ENCODE measurements around the gene SHROOM2.
A peak's percentile ranks its signal among the peaks of the same experiment; 100 is the strongest.

The SHROOM2 gene

GRCh38 chrX:9995855-9996339 is 209.7 kb downstream of the SHROOM2 start:
- POLR2A ChIA-PET, result no interaction called here
- TF ChIP-seq ZBTB48 (tag by site-specific recombination; IDR thresholded peaks at IDR 0.05) (no peak), ZNF138 (tag by site-specific recombination; IDR thresholded peaks at IDR 0.05; ENCODE audit: borderline replicate concordance) (no peak), REPIN1 (tag by site-specific recombination; IDR thresholded peaks at IDR 0.05; ENCODE audit: low read depth) (no peak), SETDB1 (IDR thresholded peaks at IDR 0.05; ENCODE audit: insufficient read length, low read length) (peak; percentile 92)
- TF ChIP-seq, protein P1, sequence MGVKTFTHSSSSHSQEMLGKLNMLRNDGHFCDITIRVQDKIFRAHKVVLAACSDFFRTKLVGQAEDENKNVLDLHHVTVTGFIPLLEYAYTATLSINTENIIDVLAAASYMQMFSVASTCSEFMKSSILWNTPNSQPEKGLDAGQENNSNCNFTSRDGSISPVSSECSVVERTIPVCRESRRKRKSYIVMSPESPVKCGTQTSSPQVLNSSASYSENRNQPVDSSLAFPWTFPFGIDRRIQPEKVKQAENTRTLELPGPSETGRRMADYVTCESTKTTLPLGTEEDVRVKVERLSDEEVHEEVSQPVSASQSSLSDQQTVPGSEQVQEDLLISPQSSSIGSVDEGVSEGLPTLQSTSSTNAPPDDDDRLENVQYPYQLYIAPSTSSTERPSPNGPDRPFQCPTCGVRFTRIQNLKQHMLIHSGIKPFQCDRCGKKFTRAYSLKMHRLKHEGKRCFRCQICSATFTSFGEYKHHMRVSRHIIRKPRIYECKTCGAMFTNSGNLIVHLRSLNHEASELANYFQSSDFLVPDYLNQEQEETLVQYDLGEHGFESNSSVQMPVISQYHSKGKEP (tag by site-specific recombination; IDR thresholded peaks at IDR 0.05), result no peak
- CTCF ChIA-PET, result interaction anchor here (0.6 to 2.4 kb wide), 9 partner anchors 9 to 1270 kb away, joined by 3 to 29 read pairs (median 3); no protein-coding TSS in a partner anchor
- H3K4me3 ChIP-seq (ENCODE audit: low read depth, low read length), result no peak overlapping the region
- no peaks in the 10 kb centered on the region for H3K4me1 ChIP-seq (ENCODE audit: control insufficient read depth, insufficient read depth, low read length)
- no peak overlapping the region for H3K27ac ChIP-seq (ENCODE audit: extremely low read depth, low read depth, low read length)
- no peaks in the 10 kb centered on the region for H3K9me3 ChIP-seq (ENCODE audit: control insufficient read depth, insufficient read depth, low read depth, low read length)
- H3K36me3 ChIP-seq (ENCODE audit: control insufficient read depth in 2 of 2, insufficient read depth in 1 of 2, low read length in 2 of 2), result no peaks in the 10 kb centered on the region

DNA sequence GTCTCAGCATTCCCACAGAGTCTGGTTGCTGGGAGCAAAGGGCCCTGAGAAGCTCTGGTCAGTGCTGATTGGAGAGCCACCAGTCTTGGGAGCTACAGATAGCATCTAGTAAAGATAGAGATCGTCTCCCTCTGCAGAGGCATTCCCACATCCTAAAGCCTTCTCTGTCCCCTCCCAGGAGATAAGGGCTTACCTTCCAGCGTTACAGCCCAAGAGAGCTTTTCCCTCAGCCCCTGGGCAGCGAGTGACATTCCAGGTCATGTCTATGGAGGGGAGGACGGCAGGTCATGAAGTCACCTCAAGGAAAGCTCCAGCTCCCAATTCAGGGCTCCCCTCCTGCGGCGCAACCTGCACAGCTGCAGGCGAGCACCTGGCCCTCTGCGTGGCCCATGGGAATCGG is 210.8 kb downstream of the SHROOM2 start:
- CTCF ChIA-PET, result interaction anchor here (0.7 to 2.4 kb wide), 3 partner anchors 116 to 122 kb away, joined by 4 to 29 read pairs (median 7); no protein-coding TSS in a partner anchor
- TF ChIP-seq ZNF768 (tag by site-specific recombination; IDR thresholded peaks at IDR 0.05), result no peak
- TF ChIP-seq ZBTB20 (tag by site-specific recombination; IDR thresholded peaks at IDR 0.05), result no peak
- no peak for TF ChIP-seq ZNF214 (tag by site-specific recombination; IDR thresholded peaks at IDR 0.05; ENCODE audit: borderline replicate concordance)
- TF ChIP-seq PRDM1 (tag by site-specific recombination; IDR thresholded peaks at IDR 0.05), result no peak
- TF ChIP-seq ZNF175 (tag by site-specific recombination; IDR thresholded peaks at IDR 0.05), result no peak
- TF ChIP-seq ZNF274 (IDR thresholded peaks at IDR 0.05; ENCODE audit: low read length), result no peak
- TF ChIP-seq ZNF274 (tag by site-specific recombination; IDR thresholded peaks at IDR 0.05; ENCODE audit: borderline replicate concordance), result no peak
- no peak for TF ChIP-seq PRDM4 (tag by site-specific recombination; IDR thresholded peaks at IDR 0.05)
- no peak for TF ChIP-seq ZNF658 (tag by site-specific recombination; IDR thresholded peaks at IDR 0.05)
- TF ChIP-seq ZNF23 (tag by site-specific recombination; IDR thresholded peaks at IDR 0.05; ENCODE audit: borderline replicate concordance), result no peak
- TF ChIP-seq ZSCAN30 (tag by site-specific recombination; IDR thresholded peaks at IDR 0.05), result no peak
- Histone ChIP-seq H3K9me3 (ENCODE audit: control insufficient read depth, insufficient read depth, low read depth, low read length) (no peaks in the 10 kb centered on the region), H3K4me3 (ENCODE audit: low read depth, low read length) (no peak overlapping the region), H3K4me1 (ENCODE audit: control insufficient read depth, insufficient read depth, low read length) (no peaks in the 10 kb centered on the region), H3K36me3 (ENCODE audit: control insufficient read depth in 2 of 2, insufficient read depth in 1 of 2, low read length in 2 of 2) (no peaks in the 10 kb centered on the region), H3K27ac (ENCODE audit: extremely low read depth, low read depth, low read length) (no peak overlapping the region)
- POLR2A ChIA-PET, result no interaction called here

DNA sequence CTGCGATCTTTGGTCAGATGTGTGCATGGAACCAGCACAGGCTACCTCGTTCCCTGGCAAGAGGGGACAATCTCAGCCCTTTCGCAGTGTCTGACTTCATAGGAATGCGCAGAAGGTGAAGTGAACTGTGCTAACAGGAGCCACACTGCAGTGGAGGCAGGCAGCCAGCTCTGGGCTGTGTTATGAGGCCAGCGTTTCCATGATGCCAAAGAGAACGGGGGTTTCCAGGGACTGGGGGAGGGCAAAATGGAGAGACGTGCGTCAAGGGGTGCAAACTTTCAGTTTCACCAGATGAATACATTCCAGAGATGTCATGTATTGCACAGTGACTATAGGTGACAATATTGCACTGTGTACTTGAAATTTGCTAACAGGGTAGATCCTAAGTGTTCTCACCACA is 211.3 kb downstream of the SHROOM2 start:
- ChIA-PET CTCF (interaction anchor here (0.7 to 1.3 kb wide), 2 partner anchors 116 to 123 kb away, joined by 4 to 7 read pairs; no protein-coding TSS in a partner anchor), POLR2A (no interaction called here)
- Histone ChIP-seq H3K4me3 (ENCODE audit: low read depth, low read length) (no peak overlapping the region), H3K27ac (ENCODE audit: extremely low read depth, low read depth, low read length) (no peak overlapping the region), H3K36me3 (ENCODE audit: control insufficient read depth in 2 of 2, insufficient read depth in 1 of 2, low read length in 2 of 2) (no peaks in the 10 kb centered on the region), H3K4me1 (ENCODE audit: control insufficient read depth, insufficient read depth, low read length) (no peaks in the 10 kb centered on the region), H3K9me3 (ENCODE audit: control insufficient read depth, insufficient read depth, low read depth, low read length) (no peaks in the 10 kb centered on the region)
- no peak for TF ChIP-seq HOXA7 (CRISPR knock-in tag; IDR thresholded peaks at IDR 0.05; ENCODE audit: borderline replicate concordance)
- TF ChIP-seq, protein P2, sequence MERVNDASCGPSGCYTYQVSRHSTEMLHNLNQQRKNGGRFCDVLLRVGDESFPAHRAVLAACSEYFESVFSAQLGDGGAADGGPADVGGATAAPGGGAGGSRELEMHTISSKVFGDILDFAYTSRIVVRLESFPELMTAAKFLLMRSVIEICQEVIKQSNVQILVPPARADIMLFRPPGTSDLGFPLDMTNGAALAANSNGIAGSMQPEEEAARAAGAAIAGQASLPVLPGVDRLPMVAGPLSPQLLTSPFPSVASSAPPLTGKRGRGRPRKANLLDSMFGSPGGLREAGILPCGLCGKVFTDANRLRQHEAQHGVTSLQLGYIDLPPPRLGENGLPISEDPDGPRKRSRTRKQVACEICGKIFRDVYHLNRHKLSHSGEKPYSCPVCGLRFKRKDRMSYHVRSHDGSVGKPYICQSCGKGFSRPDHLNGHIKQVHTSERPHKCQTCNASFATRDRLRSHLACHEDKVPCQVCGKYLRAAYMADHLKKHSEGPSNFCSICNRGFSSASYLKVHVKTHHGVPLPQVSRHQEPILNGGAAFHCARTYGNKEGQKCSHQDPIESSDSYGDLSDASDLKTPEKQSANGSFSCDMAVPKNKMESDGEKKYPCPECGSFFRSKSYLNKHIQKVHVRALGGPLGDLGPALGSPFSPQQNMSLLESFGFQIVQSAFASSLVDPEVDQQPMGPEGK (tag by site-specific recombination; IDR thresholded peaks at IDR 0.05), result no peak
- TF ChIP-seq ZNF701 (tag by site-specific recombination; IDR thresholded peaks at IDR 0.05), result no peak
- no peak for TF ChIP-seq ZBTB21 (tag by site-specific recombination; IDR thresholded peaks at IDR 0.05)
- no peak for TF ChIP-seq ZSCAN5A (tag by site-specific recombination; IDR thresholded peaks at IDR 0.05)
- TF ChIP-seq ZNF211 (tag by site-specific recombination; IDR thresholded peaks at IDR 0.05; ENCODE audit: low read depth), result no peak
- no peak for TF ChIP-seq ZNF274 (IDR thresholded peaks at IDR 0.05; ENCODE audit: low read length)
- TF ChIP-seq ZNF274 (tag by site-specific recombination; IDR thresholded peaks at IDR 0.05; ENCODE audit: borderline replicate concordance), result no peak
- no peak for TF ChIP-seq ZNF354C (tag by site-specific recombination; IDR thresholded peaks at IDR 0.05; ENCODE audit: borderline replicate concordance, low read depth)

All from HEK293 (cell line).